Caki2 (cell line): Measurements from ENCODE around the gene PCAT7. TPM values are rescaled to one million over a fixed set of nuclear protein-coding genes. Genes with fewer than 3 reads are reported as not detected.
A peak's percentile ranks its signal among the peaks of the same experiment; 100 is the strongest.
"Not testable (repeated sequence)": the region's sequence is repeated elsewhere in the genome, so short reads cannot be mapped to it uniquely, and the experiment has no call there.

ENCODE experiments used
- DNase-seq: peaks from one replicate; pipeline ENCODE4 v3.0.0-alpha.2; 2015; ENCODE audit warnings: low read depth
- in situ Hi-C: cut with HindIII; loops from 2 replicates; pipeline ENCODE4 v1.10.0; 2016; ENCODE audit warnings: low sequenced_read_pairs, low pct_unique_long_range_greater_than_20kb, mixed read lengths
- total RNA-seq: library from RNA; depleted of rRNA; stranded (reverse); fragments of >200 nt; shearing (Covaris generic); gene quantifications from 2 replicates; pipeline ENCODE4 v1.2.3, GENCODE V29; 2014; ENCODE audit warnings: low replicate concordance

Gene PCAT7
- total RNA-seq, 1 experiment from 2014 or later, result 5.8 TPM

DNA sequence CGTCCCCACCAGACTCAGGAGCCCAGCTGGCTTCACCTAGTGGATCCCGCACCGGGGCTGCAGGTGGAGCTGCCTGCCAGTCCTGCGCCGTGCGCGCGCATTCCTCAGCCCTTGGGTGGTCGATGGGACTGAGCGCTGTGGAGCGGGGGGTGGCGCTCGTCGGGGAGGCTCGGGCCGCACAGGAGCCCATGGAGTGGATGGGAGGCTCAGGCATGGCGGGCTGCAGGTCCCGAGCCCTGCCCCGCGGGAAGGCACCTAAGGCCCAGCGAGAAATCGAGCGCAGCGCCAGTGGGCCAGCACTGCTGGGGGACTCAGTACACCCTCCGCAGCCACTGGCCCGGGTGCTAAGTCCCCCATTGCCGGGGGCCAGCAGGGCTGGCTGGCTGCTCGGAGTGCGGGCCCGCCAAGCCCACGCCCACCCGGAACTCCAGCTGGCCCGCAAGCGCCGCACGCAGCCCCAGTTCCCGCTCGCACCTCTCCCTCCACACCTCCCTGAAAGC is 36.2 kb downstream of the PCAT7 start:
- in situ Hi-C loops, DNase-seq: not testable (repeated sequence)

- no peak for DNase-seq
- in situ Hi-C loops, result no loop called here
These were observed 37.0 kb downstream of the PCAT7 start for GRCh38 chr9:94591876-94592275.

DNA sequence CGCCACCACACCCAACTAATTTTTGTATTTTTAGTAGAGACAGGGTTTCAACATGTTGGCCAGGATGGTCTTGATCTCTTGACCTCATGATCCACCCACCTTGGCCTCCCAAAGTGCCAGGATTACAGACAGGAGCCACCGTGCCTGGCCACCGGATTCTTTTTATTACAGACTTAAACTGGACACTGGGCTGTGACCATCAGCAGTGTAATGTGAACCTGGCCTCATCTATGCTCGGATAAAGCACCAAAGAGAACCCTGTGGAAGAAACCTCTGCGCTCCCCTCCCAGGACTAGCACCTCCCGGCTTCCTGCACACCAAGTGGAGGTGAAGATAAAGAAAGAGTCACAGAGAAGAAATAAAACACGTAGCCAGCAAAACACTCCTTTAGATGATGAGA is 37.8 kb downstream of the PCAT7 start:
- in situ Hi-C loops, DNase-seq: not testable (repeated sequence)

GRCh38 chr9:94593459-94594345 is 38.8 kb downstream of the PCAT7 start, which contains the start of gene FBP2:
Gene FBP2 (minus strand): TSS chr9:94593824. CDS start chr9:94593726, 98 bp downstream.
- in situ Hi-C loops, result no loop called here
- DNase-seq, result no peak

- in situ Hi-C loops, result no loop called here
These were observed 44.2 kb downstream of the PCAT7 start for GRCh38 chr9:94599102-94599501.

DNA sequence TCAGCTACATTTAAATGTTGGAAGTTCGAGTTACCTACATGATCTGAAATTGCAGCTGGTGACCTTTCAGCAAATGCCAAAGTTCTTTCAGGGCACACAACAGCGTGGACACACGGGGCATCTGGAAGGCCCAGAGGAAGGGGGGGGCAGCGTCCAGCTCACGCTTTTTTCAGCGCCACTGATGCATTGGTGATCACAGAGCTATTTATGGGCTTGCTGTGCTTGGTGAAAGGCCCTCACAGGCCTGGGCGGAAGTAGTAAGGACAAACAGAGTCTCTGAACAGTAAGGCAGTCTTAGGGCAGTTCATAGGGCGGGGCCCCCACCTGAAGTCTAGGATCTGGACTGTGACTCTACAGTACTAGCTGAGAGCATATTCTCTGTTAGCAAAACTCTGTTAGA is 45.4 kb downstream of the PCAT7 start:
- DNase-seq, result no peak
- in situ Hi-C loops, result no loop called here

More at GRCh38 chr9:94599102-94599501, 44.2 kb downstream of the PCAT7 start:
- no peak for DNase-seq

- no peak for DNase-seq
- in situ Hi-C loops, result no loop called here
These were observed 45.8 kb downstream of the PCAT7 start for GRCh38 chr9:94600715-94601114.

GRCh38 chr9:94602666-94603065 is 47.8 kb downstream of the PCAT7 start:
- no peak for DNase-seq
- in situ Hi-C loops, result no loop called here

DNA sequence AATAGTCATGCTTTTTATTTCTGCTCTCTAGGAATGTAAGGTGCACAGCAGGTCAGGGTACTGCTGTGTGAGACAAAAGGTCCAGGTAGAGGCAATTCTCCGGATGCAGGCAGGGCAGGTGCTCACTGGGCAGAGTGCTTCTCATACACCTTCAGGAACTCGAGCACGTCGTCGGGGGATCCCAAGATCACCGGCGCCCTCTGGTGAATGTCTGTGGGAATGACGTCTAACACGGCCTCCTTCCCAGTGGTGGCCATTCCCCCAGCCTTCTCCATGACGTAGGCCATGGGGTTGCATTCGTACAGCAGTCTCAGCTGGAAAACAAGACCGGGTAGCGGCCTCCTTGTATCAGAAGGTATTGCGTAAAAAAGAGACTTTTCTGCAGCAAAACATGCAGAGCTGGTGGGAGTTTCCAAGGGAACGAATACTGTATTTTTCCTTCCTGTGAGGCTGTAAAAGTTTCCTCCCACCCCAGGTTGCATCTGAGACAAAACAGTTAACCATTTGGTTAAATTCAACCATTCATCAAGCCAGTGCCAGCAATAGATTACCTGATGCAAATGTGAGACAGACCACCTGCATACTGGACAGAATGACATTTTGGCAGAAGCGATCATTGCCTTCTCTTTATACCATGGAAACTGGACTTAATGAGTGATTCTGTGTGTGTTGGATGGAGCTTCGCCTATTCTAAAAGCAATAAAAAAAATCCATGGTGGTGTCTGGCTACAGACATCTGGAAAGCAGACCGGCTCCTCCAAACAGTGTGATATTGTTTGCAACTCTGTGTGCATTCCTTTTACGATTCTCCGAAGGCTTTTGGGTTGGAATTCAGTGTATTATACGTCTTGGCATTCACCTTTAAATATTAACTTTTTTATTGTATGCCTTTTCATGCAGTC is 48.6 kb downstream of the PCAT7 start:
- peak; percentile 8 for DNase-seq
- in situ Hi-C loops, result no loop called here

DNA sequence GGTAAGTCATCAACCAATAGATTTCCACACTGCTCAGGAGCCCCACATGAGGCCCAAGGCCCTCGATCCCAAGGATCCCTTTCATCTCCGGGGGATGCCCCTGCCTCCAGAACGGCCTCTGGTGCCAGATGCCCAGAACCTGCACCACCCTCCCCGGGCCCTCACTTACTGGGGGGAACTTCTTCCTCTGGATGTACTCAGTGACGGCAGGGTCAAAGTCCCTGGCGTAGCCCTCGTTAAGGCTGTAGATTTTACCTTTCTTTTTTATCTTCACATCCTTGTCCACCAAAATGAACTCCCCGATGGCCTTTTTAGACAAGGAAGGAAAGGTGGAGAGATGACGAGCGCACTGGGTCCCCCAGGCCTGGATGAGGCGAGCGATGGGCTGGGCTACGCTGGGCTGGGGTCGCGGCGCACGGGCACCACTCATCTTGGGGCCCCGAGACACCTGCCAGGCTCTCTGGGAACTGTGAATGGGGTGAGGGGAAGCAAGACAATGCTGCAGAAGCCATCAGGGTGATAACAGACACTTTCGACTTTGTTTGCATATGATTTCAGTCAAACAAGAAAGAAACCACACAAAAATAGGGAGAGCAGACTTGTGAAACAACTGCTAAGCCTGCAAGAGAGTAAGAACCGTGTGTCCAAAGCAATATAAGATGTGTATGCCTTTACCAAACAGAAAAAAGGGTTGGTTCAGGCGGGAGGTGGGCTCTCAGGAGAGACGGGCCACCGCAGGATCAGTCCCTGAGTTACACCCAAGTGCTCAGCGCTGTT is 52.0 kb downstream of the PCAT7 start:
- DNase-seq, result no peak
- in situ Hi-C loops, result no loop called here

DNA sequence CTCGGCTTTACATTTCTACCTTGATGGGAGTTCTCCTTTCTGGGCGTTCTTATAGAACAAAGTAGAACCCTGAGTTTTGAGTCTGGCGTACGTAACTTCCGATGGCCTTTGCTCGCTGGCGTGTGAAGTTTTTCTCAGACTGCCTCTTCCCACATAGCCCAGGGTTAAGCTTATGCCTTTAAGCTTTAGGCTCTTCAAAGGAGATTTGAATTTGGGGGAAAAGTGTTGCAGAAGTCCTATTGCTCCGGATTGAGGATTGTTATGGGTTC is 52.5 kb downstream of the PCAT7 start:
- in situ Hi-C loops, result no loop called here
- no peak for DNase-seq

DNA sequence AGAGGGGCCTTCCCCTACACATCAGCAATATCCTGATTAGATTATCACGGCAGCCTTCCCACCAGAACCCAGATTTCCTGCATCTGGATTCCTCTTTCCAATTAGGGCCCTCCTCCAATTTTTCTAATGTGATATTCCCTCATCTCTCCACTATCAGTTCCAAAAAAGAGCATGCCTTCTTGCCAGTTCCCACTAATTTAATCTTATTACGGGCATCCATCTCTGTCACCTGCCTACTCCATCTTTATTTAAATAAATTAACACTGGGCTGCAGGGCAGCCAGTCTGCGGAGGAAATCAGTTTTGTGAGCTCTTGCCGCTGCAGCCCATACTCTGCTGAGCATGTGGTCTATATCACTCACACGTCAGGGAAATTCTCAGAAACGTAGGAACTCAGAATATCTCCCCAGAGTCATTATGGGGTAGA is 55.3 kb downstream of the PCAT7 start:
- in situ Hi-C loops, result no loop called here
- no peak for DNase-seq

GRCh38 chr9:94611638-94612068 is 56.8 kb downstream of the PCAT7 start:
- no peak for DNase-seq
- in situ Hi-C loops, result no loop called here

GRCh38 chr9:94612071-94612470 is 57.2 kb downstream of the PCAT7 start:
- DNase-seq, result no peak
- in situ Hi-C loops, result no loop called here

- no peak for DNase-seq
- in situ Hi-C loops, result no loop called here
These were observed 58.1 kb downstream of the PCAT7 start for GRCh38 chr9:94613003-94613402.

DNA sequence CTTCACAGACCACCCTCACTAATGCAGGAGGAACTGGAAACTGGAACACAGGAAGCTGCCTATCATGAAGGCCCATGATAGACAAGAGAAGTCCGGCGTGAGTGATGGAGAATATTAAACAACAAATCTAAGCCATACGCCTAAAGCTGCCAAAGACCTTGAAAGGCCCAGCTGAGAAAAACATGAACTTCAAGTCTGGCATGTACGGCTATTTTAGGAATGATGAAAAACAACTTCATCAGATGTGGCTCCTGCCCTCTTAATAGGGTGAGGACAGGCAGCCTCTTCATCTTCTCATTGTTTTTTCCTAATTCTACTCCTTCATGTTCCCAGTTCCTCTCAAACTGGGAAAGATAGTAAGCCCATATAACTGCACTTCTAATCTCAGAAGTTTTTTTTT is 64.1 kb downstream of the PCAT7 start:
- in situ Hi-C loops, result no loop called here
- no peak for DNase-seq
